ENCODE results near the gene SHMT2.

The SHMT2 gene

DNA sequence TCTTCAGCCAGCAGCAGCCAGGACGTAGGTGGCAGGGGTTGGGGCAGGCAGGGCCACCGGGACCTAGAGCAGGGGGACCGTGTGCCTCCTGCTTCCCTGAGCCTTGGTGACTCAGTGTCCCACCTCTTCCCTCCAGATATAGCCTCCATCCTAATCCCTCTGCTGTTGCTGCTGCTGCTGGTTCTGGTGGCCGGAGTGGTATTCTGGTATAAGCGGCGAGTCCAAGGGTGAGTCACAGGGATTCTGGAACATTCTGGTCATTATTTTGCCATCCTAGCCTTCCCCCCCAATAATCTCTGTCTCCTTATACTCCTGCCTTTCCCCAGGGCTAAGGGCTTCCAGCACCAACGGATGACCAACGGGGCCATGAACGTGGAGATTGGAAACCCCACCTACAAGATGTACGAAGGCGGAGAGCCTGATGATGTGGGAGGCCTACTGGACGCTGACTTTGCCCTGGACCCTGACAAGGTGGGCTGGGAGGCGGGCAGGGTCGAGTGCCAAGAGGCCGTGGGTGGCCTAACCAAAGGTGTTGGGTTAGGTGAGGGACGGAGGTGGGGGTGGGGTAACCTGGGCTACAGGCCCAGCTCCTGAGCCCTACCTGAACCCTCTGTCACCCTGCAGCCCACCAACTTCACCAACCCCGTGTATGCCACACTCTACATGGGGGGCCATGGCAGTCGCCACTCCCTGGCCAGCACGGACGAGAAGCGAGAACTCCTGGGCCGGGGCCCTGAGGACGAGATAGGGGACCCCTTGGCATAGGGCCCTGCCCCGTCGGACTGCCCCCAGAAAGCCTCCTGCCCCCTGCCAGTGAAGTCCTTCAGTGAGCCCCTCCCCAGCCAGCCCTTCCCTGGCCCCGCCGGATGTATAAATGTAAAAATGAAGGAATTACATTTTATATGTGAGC lies 17.5 kb upstream of the SHMT2 start (continued):
- TF ChIP-seq PATZ1 (CRISPR knock-in tag; IDR thresholded peaks at IDR 0.05; ENCODE audit: borderline replicate concordance) (no peak), CSDC2 (CRISPR knock-in tag; IDR thresholded peaks at IDR 0.05) (no peak)

- ATAC-seq: no peak
- TF ChIP-seq RARB (CRISPR knock-in tag; IDR thresholded peaks at IDR 0.05) (no peak), TCF4 (CRISPR knock-in tag; IDR thresholded peaks at IDR 0.05; ENCODE audit: borderline replicate concordance) (no peak)
- TF ChIP-seq, protein P1, sequence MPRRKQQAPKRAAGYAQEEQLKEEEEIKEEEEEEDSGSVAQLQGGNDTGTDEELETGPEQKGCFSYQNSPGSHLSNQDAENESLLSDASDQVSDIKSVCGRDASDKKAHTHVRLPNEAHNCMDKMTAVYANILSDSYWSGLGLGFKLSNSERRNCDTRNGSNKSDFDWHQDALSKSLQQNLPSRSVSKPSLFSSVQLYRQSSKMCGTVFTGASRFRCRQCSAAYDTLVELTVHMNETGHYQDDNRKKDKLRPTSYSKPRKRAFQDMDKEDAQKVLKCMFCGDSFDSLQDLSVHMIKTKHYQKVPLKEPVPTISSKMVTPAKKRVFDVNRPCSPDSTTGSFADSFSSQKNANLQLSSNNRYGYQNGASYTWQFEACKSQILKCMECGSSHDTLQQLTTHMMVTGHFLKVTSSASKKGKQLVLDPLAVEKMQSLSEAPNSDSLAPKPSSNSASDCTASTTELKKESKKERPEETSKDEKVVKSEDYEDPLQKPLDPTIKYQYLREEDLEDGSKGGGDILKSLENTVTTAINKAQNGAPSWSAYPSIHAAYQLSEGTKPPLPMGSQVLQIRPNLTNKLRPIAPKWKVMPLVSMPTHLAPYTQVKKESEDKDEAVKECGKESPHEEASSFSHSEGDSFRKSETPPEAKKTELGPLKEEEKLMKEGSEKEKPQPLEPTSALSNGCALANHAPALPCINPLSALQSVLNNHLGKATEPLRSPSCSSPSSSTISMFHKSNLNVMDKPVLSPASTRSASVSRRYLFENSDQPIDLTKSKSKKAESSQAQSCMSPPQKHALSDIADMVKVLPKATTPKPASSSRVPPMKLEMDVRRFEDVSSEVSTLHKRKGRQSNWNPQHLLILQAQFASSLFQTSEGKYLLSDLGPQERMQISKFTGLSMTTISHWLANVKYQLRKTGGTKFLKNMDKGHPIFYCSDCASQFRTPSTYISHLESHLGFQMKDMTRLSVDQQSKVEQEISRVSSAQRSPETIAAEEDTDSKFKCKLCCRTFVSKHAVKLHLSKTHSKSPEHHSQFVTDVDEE (CRISPR knock-in tag; IDR thresholded peaks at IDR 0.05): no peak
Measured at GRCh38 chr12:57212701-57213057, 16.8 kb upstream of the SHMT2 start.

- ATAC-seq: peak; percentile 83
- TF ChIP-seq, protein P1 (CRISPR knock-in tag; IDR thresholded peaks at IDR 0.05): no peak
- no peak for TF ChIP-seq ARNTL (CRISPR knock-in tag; IDR thresholded peaks at IDR 0.05; ENCODE audit: borderline replicate concordance, low read depth)
- TF ChIP-seq PATZ1 (CRISPR knock-in tag; IDR thresholded peaks at IDR 0.05; ENCODE audit: borderline replicate concordance): no peak
- no peak for TF ChIP-seq BACH2 (CRISPR knock-in tag; IDR thresholded peaks at IDR 0.05; ENCODE audit: borderline replicate concordance)
- TF ChIP-seq ZC3H10 (CRISPR knock-in tag; IDR thresholded peaks at IDR 0.05): no peak
- TF ChIP-seq TCF4 (CRISPR knock-in tag; IDR thresholded peaks at IDR 0.05; ENCODE audit: borderline replicate concordance): no peak
- no peak for TF ChIP-seq ESRRG (CRISPR knock-in tag; IDR thresholded peaks at IDR 0.05)
- TF ChIP-seq CSRNP3 (CRISPR knock-in tag; IDR thresholded peaks at IDR 0.05): no peak
- no peak for TF ChIP-seq SNAI2 (CRISPR knock-in tag; IDR thresholded peaks at IDR 0.05)
- TF ChIP-seq POU6F1 (CRISPR knock-in tag; IDR thresholded peaks at IDR 0.05; ENCODE audit: borderline replicate concordance, low read depth): no peak
- TF ChIP-seq OSR1 (CRISPR knock-in tag; IDR thresholded peaks at IDR 0.05): no peak
- no peak for TF ChIP-seq RARB (CRISPR knock-in tag; IDR thresholded peaks at IDR 0.05)
- TF ChIP-seq PPARA (CRISPR knock-in tag; IDR thresholded peaks at IDR 0.05; ENCODE audit: borderline replicate concordance): no peak
- TF ChIP-seq GLIS3 (CRISPR knock-in tag; IDR thresholded peaks at IDR 0.05): no peak
Measured at GRCh38 chr12:57213058-57213715, 16.3 kb upstream of the SHMT2 start.
